HFFc6 (cell line): ENCODE results near the gene BRIP1. TPM values are rescaled to one million over a fixed set of nuclear protein-coding genes. Genes with fewer than 3 reads are reported as not detected.
"Not testable (repeated sequence)": the region's sequence is repeated elsewhere in the genome, so short reads cannot be mapped to it uniquely, and the experiment has no call there.

Source experiments
- DNase-seq: peaks from one replicate; pipeline ENCODE4 v3.0.0-alpha.2; 2018
- H3K27ac Mint-ChIP-seq: 2 replicates; pipeline ENCODE4 v1.8.0; 2020; ENCODE audit warnings: mild to moderate bottlenecking, mixed read lengths
- H3K27me3 Mint-ChIP-seq: 2 replicates; pipeline ENCODE4 v1.8.0; 2021; ENCODE audit warnings: mild to moderate bottlenecking, moderate library complexity, mixed read lengths; ENCODE audit not compliant: insufficient read depth
- H3K36me3 Mint-ChIP-seq: 2 replicates; pipeline ENCODE4 v1.8.0; 2021; ENCODE audit warnings: low read depth, mixed read lengths
- H3K4me1 Mint-ChIP-seq: 2 replicates; pipeline ENCODE4 v1.8.0; 2020; ENCODE audit warnings: low read depth, mixed read lengths
- H3K4me3 Mint-ChIP-seq: 2 replicates; pipeline ENCODE4 v1.8.0; 2020; ENCODE audit warnings: mild to moderate bottlenecking, moderate library complexity, mixed read lengths
- H3K9me3 Mint-ChIP-seq: 2 replicates; pipeline ENCODE4 v1.8.0; 2020; ENCODE audit warnings: mild to moderate bottlenecking, mixed read lengths
- total RNA-seq, 6 experiments: library from RNA; stranded (reverse); fragmentation: NEBNext Ultra II Directional; extraction: Animal tissue kit (Norgen Biotek cat#: 25700); gene quantifications; 2 replicates in 1 of 6; 3 replicates in 5 of 6; pipeline ENCODE4 v1.2.3, GENCODE V29; 2021
- TF ChIP-seq, protein P1 (sequence below): fragments of 200-600 bp; sonication (generic); IDR thresholded peaks from 2 replicates; pipeline ENCODE4 v1.5.0; 2021; ENCODE audit warnings: antibody characterized with exemption, mild to moderate bottlenecking

BRIP1 gene
- total RNA-seq, 6 experiments from 2014 or later = 4.6 to 9.7 (median 8.5) TPM

DNA sequence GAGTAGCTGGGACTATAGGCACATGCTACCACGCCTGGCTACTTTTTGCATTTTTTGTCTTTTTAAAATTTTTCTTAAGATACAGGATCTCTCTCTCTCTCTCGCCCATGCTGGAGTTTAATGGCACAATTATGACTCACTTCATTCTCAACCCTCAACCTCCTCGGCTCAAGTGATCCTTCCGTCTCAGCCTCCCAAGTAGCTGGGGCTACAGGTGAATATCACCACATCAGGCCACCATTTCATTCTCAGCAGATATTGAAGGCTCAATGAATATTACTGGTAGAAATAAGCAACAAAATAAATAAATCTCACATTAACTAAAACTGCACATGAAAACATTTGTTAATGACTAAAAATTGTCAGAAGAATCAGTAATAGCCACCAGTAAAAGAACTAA is 41.7 kb downstream of the BRIP1 start:
- Mint-ChIP-seq H3K4me1 (peaks cover 3% of the 10 kb centered on the region), H3K27ac (no peak overlapping the region), H3K9me3 (peaks cover 4% of the 10 kb centered on the region; the same call in 1 of the 2 replicates), H3K27me3 (no peaks in the 10 kb centered on the region; the same call in 1 of the 2 replicates), H3K4me3 (no peak overlapping the region), H3K36me3 (peaks cover 41% of the 10 kb centered on the region)
- TF ChIP-seq, protein P1, sequence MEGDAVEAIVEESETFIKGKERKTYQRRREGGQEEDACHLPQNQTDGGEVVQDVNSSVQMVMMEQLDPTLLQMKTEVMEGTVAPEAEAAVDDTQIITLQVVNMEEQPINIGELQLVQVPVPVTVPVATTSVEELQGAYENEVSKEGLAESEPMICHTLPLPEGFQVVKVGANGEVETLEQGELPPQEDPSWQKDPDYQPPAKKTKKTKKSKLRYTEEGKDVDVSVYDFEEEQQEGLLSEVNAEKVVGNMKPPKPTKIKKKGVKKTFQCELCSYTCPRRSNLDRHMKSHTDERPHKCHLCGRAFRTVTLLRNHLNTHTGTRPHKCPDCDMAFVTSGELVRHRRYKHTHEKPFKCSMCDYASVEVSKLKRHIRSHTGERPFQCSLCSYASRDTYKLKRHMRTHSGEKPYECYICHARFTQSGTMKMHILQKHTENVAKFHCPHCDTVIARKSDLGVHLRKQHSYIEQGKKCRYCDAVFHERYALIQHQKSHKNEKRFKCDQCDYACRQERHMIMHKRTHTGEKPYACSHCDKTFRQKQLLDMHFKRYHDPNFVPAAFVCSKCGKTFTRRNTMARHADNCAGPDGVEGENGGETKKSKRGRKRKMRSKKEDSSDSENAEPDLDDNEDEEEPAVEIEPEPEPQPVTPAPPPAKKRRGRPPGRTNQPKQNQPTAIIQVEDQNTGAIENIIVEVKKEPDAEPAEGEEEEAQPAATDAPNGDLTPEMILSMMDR = no peak
- no peak for DNase-seq

DNA sequence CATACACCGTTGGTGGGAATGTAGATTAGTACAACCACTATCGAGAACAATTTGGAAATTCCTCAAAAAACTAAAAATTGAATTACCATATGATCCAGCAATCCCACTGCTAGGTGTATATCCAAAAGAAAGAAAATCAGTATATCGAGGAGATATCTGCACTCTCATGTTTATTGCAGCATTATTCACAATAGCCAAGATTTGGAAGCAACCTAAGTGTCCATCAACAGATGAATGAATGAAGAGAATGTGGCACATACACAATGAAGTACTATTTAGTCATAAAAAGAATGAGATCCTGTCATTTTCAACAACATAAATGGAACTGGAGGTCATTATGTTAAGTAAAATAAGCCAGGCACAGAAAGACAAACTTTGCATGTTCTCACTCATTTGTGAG is 44.1 kb downstream of the BRIP1 start:
- not testable (repeated sequence) for DNase-seq, H3K27me3 Mint-ChIP-seq, H3K4me3 Mint-ChIP-seq, H3K4me1 Mint-ChIP-seq, H3K27ac Mint-ChIP-seq, H3K9me3 Mint-ChIP-seq
- H3K36me3 Mint-ChIP-seq = peaks cover 24% of the 10 kb centered on the region

DNA sequence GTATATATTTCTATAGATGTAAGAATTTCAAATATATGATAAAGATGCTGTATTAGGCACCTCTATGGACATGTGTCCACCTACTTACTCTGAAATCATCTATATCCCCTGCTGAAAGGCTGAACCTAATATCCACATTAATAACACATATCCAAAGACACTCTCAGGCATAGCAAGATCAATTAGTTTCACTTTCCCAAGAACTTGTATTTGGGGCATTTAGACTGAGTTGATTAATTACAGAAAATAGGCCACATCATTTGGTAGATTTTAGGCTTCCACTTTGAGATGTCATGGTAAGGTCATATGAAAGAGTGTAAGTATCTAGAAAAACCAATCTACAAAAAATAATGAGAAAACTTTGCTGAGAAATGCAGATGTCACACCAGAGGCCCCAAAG is 45.1 kb downstream of the BRIP1 start:
- H3K4me3 Mint-ChIP-seq = no peak overlapping the region
- no peak overlapping the region for H3K27ac Mint-ChIP-seq
- peaks cover 15% of the 10 kb centered on the region for H3K4me1 Mint-ChIP-seq
- no peak for DNase-seq
- TF ChIP-seq, protein P1 = no peak
- H3K27me3 Mint-ChIP-seq = no peaks in the 10 kb centered on the region; the same call in 1 of the 2 replicates
- peaks cover 27% of the 10 kb centered on the region for H3K36me3 Mint-ChIP-seq
- H3K9me3 Mint-ChIP-seq = peaks cover 4% of the 10 kb centered on the region; the same call in 1 of the 2 replicates

DNA sequence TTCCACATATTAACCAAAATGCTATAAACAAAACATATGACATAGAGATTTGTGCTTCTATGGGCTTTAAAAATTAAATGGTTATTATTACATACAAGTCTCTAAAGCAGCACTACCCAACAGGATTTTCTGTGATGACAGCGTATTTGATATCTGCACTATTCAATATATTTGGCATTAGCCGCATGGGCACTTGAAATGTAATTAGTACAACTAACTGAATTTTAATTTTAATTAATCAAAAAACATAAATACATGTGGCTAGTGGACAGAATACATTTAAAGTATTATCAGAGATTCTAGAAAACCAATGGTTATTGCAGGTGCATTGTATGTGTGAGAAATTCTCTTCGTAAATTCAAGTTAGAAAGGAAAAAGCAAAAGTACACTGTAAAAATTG is 45.9 kb downstream of the BRIP1 start:
- H3K9me3 Mint-ChIP-seq = peaks cover 4% of the 10 kb centered on the region; the same call in 1 of the 2 replicates
- peaks cover 21% of the 10 kb centered on the region for H3K4me1 Mint-ChIP-seq
- TF ChIP-seq, protein P1 = no peak
- no peak overlapping the region for H3K27ac Mint-ChIP-seq
- DNase-seq = no peak
- H3K27me3 Mint-ChIP-seq = no peaks in the 10 kb centered on the region; the same call in 1 of the 2 replicates
- H3K4me3 Mint-ChIP-seq = no peak overlapping the region
- H3K36me3 Mint-ChIP-seq = peaks cover 24% of the 10 kb centered on the region

DNA sequence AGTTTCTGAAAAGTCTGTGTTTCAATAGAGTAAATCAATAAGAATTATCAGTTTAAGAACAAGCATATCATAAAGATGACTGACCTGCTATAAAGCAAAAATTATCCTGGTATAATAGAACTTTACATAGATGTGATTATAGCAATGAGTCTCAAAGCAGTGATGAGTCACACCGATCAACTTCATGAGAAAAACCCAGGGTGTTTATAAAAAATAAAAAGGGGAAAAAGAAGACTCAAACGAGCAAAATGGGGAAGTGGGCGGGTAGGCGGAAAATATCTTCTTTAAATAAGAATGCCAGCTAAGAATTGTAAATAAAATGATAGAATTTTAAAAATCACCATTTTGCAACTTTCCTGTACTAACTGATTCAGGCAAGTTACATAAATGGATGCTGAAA is 46.8 kb downstream of the BRIP1 start:
- DNase-seq = no peak
- H3K36me3 Mint-ChIP-seq = peaks cover 16% of the 10 kb centered on the region
- TF ChIP-seq, protein P1 = no peak
- H3K4me1 Mint-ChIP-seq = peaks cover 21% of the 10 kb centered on the region
- no peaks in the 10 kb centered on the region; the same call in 1 of the 2 replicates for H3K27me3 Mint-ChIP-seq
- no peak overlapping the region for H3K27ac Mint-ChIP-seq
- H3K4me3 Mint-ChIP-seq = no peak overlapping the region
- H3K9me3 Mint-ChIP-seq = peaks cover 1% of the 10 kb centered on the region; the same call in 1 of the 2 replicates

DNA sequence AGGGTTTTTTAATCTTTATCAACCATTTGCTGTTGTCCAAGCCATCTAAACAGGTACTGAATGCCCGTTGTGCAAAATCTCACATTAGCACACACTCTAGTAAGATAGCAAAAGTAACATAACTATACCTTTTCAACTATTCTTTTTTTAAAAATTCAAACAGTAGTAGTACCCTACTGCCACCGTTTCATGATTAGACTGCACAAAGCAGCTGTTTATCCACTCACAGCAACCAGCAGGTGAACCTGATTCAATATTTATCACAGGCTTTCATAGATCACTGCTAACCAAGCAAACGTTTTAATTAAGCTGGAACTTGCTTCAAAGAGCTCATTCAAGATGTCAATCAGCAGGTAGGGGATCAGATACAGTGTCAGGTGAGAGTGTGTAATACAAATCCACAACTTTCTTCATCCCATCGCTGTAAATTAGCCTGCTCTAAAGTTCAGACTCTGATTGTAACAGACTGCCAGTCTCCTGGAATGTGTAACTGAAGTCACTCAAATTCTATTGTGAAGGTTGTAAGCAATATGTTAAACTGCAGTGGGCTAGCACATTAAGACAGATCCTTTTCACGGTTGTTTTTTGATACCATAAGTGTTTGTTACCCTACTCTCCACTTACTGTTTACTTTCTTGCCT is 47.3 kb downstream of the BRIP1 start:
- Mint-ChIP-seq H3K4me3 (no peak overlapping the region), H3K4me1 (peaks cover 21% of the 10 kb centered on the region), H3K27me3 (no peaks in the 10 kb centered on the region; the same call in 1 of the 2 replicates), H3K27ac (no peak overlapping the region), H3K9me3 (no peaks in the 10 kb centered on the region), H3K36me3 (peaks cover 14% of the 10 kb centered on the region)
- TF ChIP-seq, protein P1 = no peak
- DNase-seq = no peak
